HG03159 (cell line): Measurements from ENCODE around the gene RNF123.
A peak's percentile ranks its signal among the peaks of the same experiment; 100 is the strongest.

ENCODE experiments used
- ATAC-seq: cut with Tn5 transposase; IDR thresholded peaks from one replicate; pipeline ENCODE4 v1.9.1; 2021; ENCODE audit warnings: mild to moderate bottlenecking, moderate library complexity; ENCODE audit not compliant: unreplicated experiment

Gene RNF123

GRCh38 chr3:49657208-49657915 is 32.0 kb upstream of the RNF123 start:
- ATAC-seq, result no peak

DNA sequence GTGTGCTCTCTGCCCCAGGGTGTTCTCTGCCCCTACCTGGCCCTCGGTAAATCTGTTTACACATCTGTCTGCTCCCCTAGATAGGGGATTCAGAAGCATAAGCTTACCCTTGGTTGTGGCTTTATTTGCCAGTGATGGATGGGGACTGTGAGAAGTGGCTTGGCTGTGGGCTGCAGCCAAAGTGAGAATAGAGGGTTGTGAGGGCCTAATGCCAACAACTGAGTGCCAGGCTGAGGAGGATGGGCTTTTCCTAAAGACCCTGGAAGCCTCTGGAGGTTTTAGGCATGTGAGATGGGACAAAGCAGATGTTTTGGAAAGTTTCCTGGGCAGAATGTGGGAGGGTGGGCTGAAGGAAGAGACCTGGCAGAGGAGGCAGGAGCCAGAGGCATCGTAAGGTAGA is 30.6 kb upstream of the RNF123 start:
- no peak for ATAC-seq

DNA sequence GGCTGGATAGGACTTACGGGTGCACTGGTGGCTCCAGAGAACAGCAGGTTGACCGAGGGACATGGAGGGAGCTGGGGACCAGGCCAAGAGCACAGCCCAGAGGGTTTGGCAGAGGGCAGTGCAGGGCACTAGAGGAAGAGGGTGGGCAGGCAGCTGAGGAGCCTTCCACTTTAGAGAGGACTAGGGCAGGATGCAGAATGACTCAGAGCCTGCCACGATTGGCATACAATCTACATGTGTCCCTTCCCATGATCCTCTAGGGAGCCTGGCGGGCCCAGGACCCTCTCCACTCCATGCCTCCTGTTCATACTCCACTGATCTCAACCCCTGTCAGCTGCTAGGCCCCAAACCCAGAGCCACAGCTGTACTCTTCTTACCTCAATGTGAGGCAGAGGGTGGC is 29.6 kb upstream of the RNF123 start:
- no peak for ATAC-seq

DNA sequence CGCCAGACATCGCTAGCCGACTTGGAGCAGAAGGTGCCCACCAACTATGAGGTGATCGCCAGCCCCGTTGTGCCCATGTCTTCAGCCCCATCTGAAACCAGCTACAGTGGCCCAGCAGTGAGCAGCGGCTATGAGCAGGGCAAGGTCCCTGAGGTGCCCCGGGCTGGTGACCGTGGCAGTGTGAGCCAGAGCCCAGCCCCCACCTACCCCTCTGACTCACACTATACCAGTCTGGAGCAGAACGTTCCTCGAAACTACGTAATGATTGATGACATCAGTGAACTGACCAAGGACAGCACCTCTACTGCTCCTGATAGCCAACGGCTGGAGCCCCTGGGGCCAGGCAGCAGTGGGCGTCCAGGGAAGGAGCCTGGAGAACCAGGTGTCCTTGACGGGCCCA is 28.1 kb upstream of the RNF123 start:
- no peak for ATAC-seq

- ATAC-seq, result no peak
These were observed 27.3 kb upstream of the RNF123 start for GRCh38 chr3:49662021-49662420.

GRCh38 chr3:49662720-49663413 is 26.5 kb upstream of the RNF123 start:
- no peak for ATAC-seq

DNA sequence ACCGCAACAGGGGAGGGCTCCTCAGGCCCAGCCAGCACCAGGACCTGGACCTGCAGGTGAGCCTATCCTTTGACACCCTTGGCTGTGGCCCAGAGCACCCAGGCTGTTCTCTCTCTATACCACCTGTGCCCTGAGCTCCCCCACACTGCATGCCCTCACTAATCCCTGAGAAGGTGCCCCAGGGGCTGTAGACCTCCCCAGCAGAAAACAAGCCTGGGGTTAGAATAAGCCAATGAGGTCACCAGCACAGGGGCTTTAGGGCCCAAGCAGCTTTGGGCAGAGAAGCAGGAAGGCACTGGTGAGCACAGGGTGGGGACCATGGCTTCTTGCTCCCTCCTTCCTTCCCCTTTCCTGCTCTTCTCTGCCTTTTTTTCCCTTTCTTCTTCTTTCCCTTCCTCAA is 25.5 kb upstream of the RNF123 start:
- ATAC-seq, result no peak

GRCh38 chr3:49664300-49664699 is 25.1 kb upstream of the RNF123 start:
- ATAC-seq, result no peak

GRCh38 chr3:49665822-49666519 is 23.4 kb upstream of the RNF123 start:
- ATAC-seq, result no peak

- no peak for ATAC-seq
These were observed 22.8 kb upstream of the RNF123 start for GRCh38 chr3:49666592-49666991.

- no peak for ATAC-seq
These were observed 21.5 kb upstream of the RNF123 start for GRCh38 chr3:49667701-49668413.

- ATAC-seq, result no peak
These were observed 21.0 kb upstream of the RNF123 start for GRCh38 chr3:49668414-49668797.

DNA sequence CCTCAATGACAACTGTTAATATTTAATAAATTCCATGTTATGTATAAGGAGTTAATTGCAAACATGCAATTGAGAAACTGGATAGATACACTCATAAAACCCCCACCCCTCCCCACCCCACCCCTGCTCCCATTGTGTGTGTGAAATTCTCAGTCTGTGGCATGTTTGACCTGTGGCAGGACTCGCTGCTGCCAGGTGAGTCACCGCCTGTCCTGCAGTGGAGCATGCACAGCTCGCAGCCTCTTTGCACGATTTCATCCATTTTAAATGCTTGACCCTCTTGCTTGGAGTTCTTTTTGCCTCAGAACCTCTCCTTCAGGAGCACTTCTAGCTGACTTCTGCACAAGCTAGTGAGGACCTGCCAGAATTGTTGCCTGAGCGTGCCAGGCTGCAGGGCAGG is 20.5 kb upstream of the RNF123 start:
- ATAC-seq, result no peak

DNA sequence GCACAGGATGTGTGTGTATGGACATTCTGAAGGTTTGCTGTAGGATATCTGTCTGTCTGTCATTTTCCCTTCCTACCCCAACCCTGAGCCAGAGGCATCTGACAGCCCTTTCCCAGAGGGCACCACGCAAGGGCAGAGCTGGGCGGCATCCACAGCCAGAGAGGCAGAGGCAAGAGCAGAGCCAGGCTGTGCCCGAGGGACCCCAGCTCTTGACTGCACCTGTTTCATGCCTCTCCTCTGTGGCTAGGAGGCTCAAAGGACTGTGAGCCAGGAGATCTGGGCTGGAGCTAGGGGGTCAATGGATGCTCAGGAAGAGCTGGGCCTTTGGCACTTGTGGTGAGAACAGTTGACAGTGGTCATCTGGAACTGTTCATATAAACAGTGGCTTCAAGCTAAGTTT is 20.0 kb upstream of the RNF123 start:
- no peak for ATAC-seq

DNA sequence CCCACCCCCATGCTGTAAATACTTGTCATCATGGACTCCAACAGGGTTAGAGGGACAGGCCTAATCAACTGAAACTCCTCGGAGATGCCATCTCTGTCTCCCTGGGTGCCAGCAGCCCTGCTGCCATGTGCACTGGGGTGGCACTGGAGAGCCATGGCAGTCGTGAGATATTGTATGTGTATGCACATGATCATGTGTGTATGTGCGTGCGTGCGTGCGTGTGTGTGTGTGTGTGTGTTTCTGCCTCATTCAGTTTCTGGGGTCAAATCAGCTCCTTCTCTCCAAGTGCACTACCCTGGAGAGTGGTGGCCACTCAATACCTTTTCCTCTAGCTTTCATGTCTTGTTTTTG is 18.4 kb upstream of the RNF123 start:
- ATAC-seq, result no peak

DNA sequence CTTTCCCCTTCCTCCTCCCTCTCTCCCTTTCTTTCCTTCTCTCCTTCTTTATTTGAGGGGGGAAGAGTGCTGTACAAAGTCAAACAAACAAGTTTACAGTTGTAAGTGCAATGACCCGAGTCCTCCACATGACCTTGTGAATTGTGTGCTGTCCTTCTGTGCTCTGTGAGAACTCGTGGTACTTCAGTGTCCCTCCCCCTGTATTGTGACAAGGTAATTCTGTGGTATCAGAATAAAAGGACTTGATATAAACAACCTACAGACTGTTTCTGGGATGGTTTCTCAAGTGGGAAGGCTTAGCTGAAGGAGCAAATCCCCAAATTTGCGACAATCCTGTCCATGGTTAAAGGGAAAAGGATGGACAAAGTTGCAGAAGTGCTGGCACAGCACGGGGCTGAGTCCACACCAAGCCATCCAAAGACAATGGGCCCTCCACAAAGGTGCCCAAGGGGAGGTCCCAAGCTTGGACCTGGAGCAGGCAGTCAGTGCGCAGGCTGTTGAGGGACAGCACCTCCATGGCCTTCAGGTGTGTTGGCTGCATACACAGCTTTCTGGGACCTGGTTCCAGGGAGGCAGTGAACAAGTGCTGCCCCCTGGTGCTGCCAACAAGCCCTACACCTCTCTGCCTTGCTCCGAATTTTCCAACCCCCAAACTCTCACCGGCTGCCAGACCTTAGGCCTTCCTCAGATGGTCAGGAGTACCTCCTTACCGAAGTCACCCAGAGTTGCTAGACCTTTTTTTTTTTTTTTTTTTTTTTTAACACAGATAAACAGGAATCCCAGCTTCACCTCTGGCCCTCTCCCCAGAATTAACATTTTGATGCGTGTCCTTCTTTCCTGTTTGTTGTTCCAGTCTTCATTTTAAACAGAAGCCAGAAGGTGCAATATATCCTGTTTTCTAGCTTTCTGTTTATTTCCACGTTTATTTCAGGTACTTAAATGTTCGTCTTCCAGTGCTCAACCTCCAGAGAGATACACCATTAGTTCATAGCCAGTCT is 17.8 kb upstream of the RNF123 start:
- ATAC-seq, result no peak

- no peak for ATAC-seq
These were observed 16.1 kb upstream of the RNF123 start for GRCh38 chr3:49673121-49673714.

- ATAC-seq, result peak; percentile 81
These were observed 15.5 kb upstream of the RNF123 start, which contains the start of gene APEH for GRCh38 chr3:49673715-49674496. TSS of gene APEH (plus strand) at chr3:49674351. CDS start at chr3:49674402, 51 bp downstream.

GRCh38 chr3:49674497-49674983 is 14.8 kb upstream of the RNF123 start:
- ATAC-seq, result peak; percentile 21
